HepG2 (cell line): ENCODE results near the gene PHF3. TPM values are rescaled to one million over a fixed set of nuclear protein-coding genes. Genes with fewer than 3 reads are reported as not detected.

ENCODE experiments used
- ATF4 ChIP-seq, 2 experiments: fragments of 450-650 bp in 1 of 2; sonication (generic) in 1 of 2; formaldehyde crosslinking; IDR thresholded peaks; 2 replicates each; pipeline versions ENCODE4 v1.5.0 to v1.8.0; 2020 to 2022; ENCODE audit warnings: mild to moderate bottlenecking in 1 of 2, missing genetic modification reagents in 1 of 2
- CEBPG ChIP-seq: IDR thresholded peaks from 2 replicates; pipeline ENCODE4 v1.6.1; 2016
- DMAP1 ChIP-seq: IDR thresholded peaks from 2 replicates; pipeline ENCODE4 v1.6.1; 2016
- FOXP1 ChIP-seq, 2 experiments: fragments of 450-650 bp in 1 of 2; IDR thresholded peaks; 2 replicates each; pipeline ENCODE4 v1.6.1; 2017 to 2018; ENCODE audit warnings: antibody characterized with exemption in 1 of 2
- GATA4 ChIP-seq: sonication (generic); IDR thresholded peaks from 2 replicates; pipeline ENCODE4 v1.6.1; 2016; ENCODE audit warnings: antibody characterized with exemption, low read depth, borderline replicate concordance
- KDM6A ChIP-seq: IDR thresholded peaks from 2 replicates; pipeline ENCODE4 v1.6.1; 2016; ENCODE audit warnings: low read depth
- MAF1 ChIP-seq: sonication (generic); formaldehyde crosslinking; IDR thresholded peaks from 2 replicates; pipeline ENCODE4 v1.5.0; 2020; ENCODE audit warnings: missing genetic modification reagents, borderline replicate concordance
- MATR3 ChIP-seq: sonication (generic); formaldehyde crosslinking; IDR thresholded peaks from 2 replicates; pipeline ENCODE4 v1.4.0; 2020; ENCODE audit warnings: missing genetic modification reagents
- MIER2 ChIP-seq: IDR thresholded peaks from 2 replicates; pipeline ENCODE4 v1.6.1; 2016; ENCODE audit warnings: missing biosample characterization, missing genetic modification reagents
- NPAS2 ChIP-seq: sonication (generic); formaldehyde crosslinking; IDR thresholded peaks from 2 replicates; pipeline ENCODE4 v1.8.0; 2022; ENCODE audit warnings: mild to moderate bottlenecking, missing genetic modification reagents, borderline replicate concordance
- SMAD1 ChIP-seq: sonication (generic); formaldehyde crosslinking; IDR thresholded peaks from 2 replicates; pipeline ENCODE4 v1.4.0; 2020; ENCODE audit warnings: missing genetic modification reagents, low read depth, mild to moderate bottlenecking, borderline replicate concordance
- SMAD3 ChIP-seq: sonication (generic); formaldehyde crosslinking; IDR thresholded peaks from 2 replicates; pipeline ENCODE4 v1.4.0; 2020; ENCODE audit warnings: missing genetic modification reagents
- THAP11 ChIP-seq: IDR thresholded peaks from 2 replicates; pipeline ENCODE4 v1.6.1; 2016; ENCODE audit warnings: missing biosample characterization, missing genetic modification reagents
- U2AF1 ChIP-seq: fragments of 200-400 bp; formaldehyde crosslinking; optimal IDR thresholded peaks from 2 replicates; pipeline ENCODE3; 2017; ENCODE audit warnings: mild to moderate bottlenecking, low read depth, low read length
- ZFP36L2 ChIP-seq: sonication (generic); formaldehyde crosslinking; IDR thresholded peaks from 2 replicates; pipeline ENCODE4 v1.4.0; 2020; ENCODE audit warnings: missing genetic modification reagents
- ZNF121 ChIP-seq: sonication (generic); formaldehyde crosslinking; IDR thresholded peaks from 2 replicates; pipeline ENCODE4 v1.5.0; 2020; ENCODE audit warnings: mild to moderate bottlenecking, missing genetic modification reagents
- ZNF143 ChIP-seq: sonication (generic); formaldehyde crosslinking; IDR thresholded peaks from 2 replicates; pipeline ENCODE4 v1.4.0; 2020; ENCODE audit warnings: missing genetic modification reagents
- ZNF17 ChIP-seq: sonication (generic); formaldehyde crosslinking; IDR thresholded peaks from 2 replicates; pipeline ENCODE4 v1.5.0; 2020; ENCODE audit warnings: mild to moderate bottlenecking, missing genetic modification reagents
- ZNF260 ChIP-seq: sonication (generic); formaldehyde crosslinking; IDR thresholded peaks from 2 replicates; pipeline ENCODE4 v1.4.0; 2020; ENCODE audit warnings: missing genetic modification reagents, low read depth, mild to moderate bottlenecking, borderline replicate concordance
- ZNF274 ChIP-seq: sonication (generic); formaldehyde crosslinking; IDR thresholded peaks from 2 replicates; pipeline ENCODE4 v1.5.1; 2020; ENCODE audit warnings: mild to moderate bottlenecking, missing genetic modification reagents
- ZNF282 ChIP-seq: fragments of 450-650 bp; IDR thresholded peaks from 2 replicates; pipeline ENCODE4 v1.6.1; 2018; ENCODE audit not compliant: partially characterized antibody
- ZNF367 ChIP-seq: sonication (generic); formaldehyde crosslinking; IDR thresholded peaks from 2 replicates; pipeline ENCODE4 v1.4.0; 2020; ENCODE audit warnings: missing genetic modification reagents, borderline replicate concordance
- ZNF552 ChIP-seq: sonication (generic); formaldehyde crosslinking; IDR thresholded peaks from 2 replicates; pipeline ENCODE4 v1.9.0; 2022; ENCODE audit warnings: missing genetic modification reagents, mild to moderate bottlenecking, borderline replicate concordance
- ZNF563 ChIP-seq: sonication (generic); formaldehyde crosslinking; IDR thresholded peaks from 2 replicates; pipeline ENCODE4 v1.8.0; 2022; ENCODE audit warnings: mild to moderate bottlenecking, moderate library complexity, missing genetic modification reagents
- ZNF678 ChIP-seq: sonication (generic); formaldehyde crosslinking; IDR thresholded peaks from 2 replicates; pipeline ENCODE4 v1.4.0; 2020; ENCODE audit warnings: mild to moderate bottlenecking, missing genetic modification reagents
- ZNF777 ChIP-seq: sonication (generic); formaldehyde crosslinking; IDR thresholded peaks from 2 replicates; pipeline ENCODE4 v1.4.0; 2020; ENCODE audit warnings: missing genetic modification reagents
- polyA plus RNA-seq, 8 experiments: library from polyadenylated mRNA; depleted of rRNA in 3 of 8; stranded (reverse) in 7 of 8; unstranded in 1 of 8; fragments of >200 nt; fragmentation: Illumina TruSeq in 4 of 8; extraction: Trizol in 4 of 8; gene quantifications; 2 replicates each; pipeline versions ENCODE4 v1.2.1 to v1.2.3, GENCODE V29; 2011 to 2016; ENCODE audit warnings: low read depth in 4 of 8, missing spikeins in 1 of 8, mixed read lengths in 1 of 8; ENCODE audit not compliant: insufficient read depth in 1 of 8
- total RNA-seq, 5 experiments: library from RNA; depleted of rRNA; stranded (reverse); fragments of >200 nt; fragmentation: Illumina TruSeq; extraction: Trizol; gene quantifications; 2 replicates each; pipeline ENCODE4 v1.2.3, GENCODE V29; 2016; ENCODE audit warnings: low read depth in 1 of 5
- TF ChIP-seq, protein P1 (sequence below): sonication (generic); formaldehyde crosslinking; IDR thresholded peaks from 2 replicates; pipeline ENCODE4 v1.5.0; 2020; ENCODE audit warnings: mild to moderate bottlenecking, missing genetic modification reagents
- TF ChIP-seq, protein P2 (sequence below): sonication (generic); formaldehyde crosslinking; IDR thresholded peaks from 2 replicates; pipeline ENCODE4 v1.5.0; 2020; ENCODE audit warnings: missing genetic modification reagents

PHF3 gene
- total and polyA plus RNA-seq, 2 of the 13 experiments (the other 11 are each of a cell fraction or from before 2014, with no cell fraction given) = 19.8 to 70.4 TPM

DNA sequence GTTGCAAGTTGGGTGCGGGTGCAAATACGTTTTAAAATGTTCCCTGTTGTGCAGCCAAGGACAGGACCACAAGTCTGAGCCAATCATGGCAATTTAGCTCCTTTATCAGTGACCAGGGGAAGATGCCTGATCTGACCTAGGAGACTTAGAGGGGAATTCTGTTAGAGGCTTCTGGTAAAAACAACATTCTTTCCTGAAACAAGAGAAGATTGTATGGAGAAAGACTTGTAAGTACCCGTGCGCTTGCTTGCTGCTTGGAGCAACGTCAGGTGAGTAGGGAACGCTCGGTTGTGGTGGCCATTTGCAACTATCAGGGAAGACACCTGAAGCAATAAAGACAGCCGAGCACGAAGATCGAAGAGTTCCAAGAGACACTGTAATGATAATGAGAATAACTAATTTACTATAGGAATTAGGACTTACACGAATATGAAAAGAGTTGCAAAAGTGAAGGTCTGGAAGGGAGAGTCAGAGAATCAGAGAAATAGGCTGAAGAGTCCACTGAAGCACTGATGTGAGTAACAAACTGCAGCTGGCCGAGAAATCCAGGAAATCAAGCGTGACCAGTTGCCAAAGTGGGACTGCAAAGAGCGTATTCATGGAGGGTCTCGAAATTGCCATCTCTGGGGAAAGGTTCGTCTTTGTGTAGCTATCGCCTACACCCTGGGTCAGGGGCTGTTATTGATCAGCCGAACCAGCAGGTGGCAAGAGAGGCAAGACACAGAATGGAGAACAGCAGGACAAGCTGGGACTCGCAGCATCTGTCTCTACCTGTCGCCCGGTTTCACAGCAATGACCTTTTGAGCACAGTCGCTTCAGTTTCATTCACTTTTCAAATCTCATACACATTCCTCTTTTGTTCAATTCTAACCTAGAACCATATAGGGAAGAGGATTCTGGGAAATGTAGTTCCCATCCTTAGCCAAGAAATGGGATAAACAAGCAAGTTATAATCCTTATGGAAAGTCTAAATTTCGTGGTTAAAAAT, 37.3 kb upstream of the PHF3 start (continued):
- TF ChIP-seq, protein P1, sequence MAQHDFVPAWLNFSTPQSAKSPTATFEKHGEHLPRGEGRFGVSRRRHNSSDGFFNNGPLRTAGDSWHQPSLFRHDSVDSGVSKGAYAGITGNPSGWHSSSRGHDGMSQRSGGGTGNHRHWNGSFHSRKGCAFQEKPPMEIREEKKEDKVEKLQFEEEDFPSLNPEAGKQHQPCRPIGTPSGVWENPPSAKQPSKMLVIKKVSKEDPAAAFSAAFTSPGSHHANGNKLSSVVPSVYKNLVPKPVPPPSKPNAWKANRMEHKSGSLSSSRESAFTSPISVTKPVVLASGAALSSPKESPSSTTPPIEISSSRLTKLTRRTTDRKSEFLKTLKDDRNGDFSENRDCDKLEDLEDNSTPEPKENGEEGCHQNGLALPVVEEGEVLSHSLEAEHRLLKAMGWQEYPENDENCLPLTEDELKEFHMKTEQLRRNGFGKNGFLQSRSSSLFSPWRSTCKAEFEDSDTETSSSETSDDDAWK (CRISPR knock-in tag) = no peak
- TF ChIP-seq ZNF282 (no peak), ZNF367 (no peak), ZNF17 (CRISPR knock-in tag) (no peak), ZNF274 (0 out of 2 replicates have a peak, but pooled peaks have one; percentile 59), ZNF121 (CRISPR knock-in tag) (no peak), ZNF260 (no peak), THAP11 (CRISPR knock-in tag) (peak; percentile 98), ZNF563 (0 out of 2 replicates have a peak, but pooled peaks have one; percentile 37), KDM6A (CRISPR knock-in tag) (no peak), ZNF678 (CRISPR knock-in tag) (no peak), DMAP1 (CRISPR knock-in tag) (no peak), GATA4 (peak; percentile 28; the same call in 1 of the 2 replicates), SMAD3 (CRISPR knock-in tag) (peak; percentile 70), MIER2 (peak; percentile 54; the same call in 1 of the 2 replicates), FOXP1 (IDR thresholded peaks at IDR 0.05) (no peak), FOXP1 (CRISPR knock-in tag; IDR thresholded peaks at IDR 0.05) (peak; percentile 53), MAF1 (CRISPR knock-in tag) (no peak), NPAS2 (no peak), MATR3 (CRISPR knock-in tag) (no peak), ZNF552 (CRISPR knock-in tag) (no peak), SMAD1 (no peak), U2AF1 (no peak), CEBPG (CRISPR knock-in tag) (peak; percentile 20; the same call in 1 of the 2 replicates), ZNF143 (CRISPR knock-in tag) (peak; percentile 91), ATF4 (CRISPR knock-in tag; IDR thresholded peaks at IDR 0.05) (peak in 1 of 2 experiments; percentile 34; a peak in 1 of 4 replicates), ZFP36L2 (CRISPR knock-in tag) (no peak), ZNF777 (CRISPR knock-in tag) (peak; percentile 50; the same call in 1 of the 2 replicates)
- TF ChIP-seq, protein P2, sequence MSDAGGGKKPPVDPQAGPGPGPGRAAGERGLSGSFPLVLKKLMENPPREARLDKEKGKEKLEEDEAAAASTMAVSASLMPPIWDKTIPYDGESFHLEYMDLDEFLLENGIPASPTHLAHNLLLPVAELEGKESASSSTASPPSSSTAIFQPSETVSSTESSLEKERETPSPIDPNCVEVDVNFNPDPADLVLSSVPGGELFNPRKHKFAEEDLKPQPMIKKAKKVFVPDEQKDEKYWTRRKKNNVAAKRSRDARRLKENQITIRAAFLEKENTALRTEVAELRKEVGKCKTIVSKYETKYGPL (CRISPR knock-in tag) = no peak
